H7 (cell line): ENCODE data around the gene PPIL6. TPM values are rescaled to one million over a fixed set of nuclear protein-coding genes. Genes with fewer than 3 reads are reported as not detected.

Source experiments
- DNase-seq: peaks from one replicate; pipeline ENCODE4 v3.0.0; 2012
- H3K27me3 ChIP-seq: 2 replicates; pipeline ENCODE4 v1.6.0; 2011; ENCODE audit warnings: mild to moderate bottlenecking, low read length; ENCODE audit not compliant: control insufficient read depth, insufficient read depth
- H3K36me3 ChIP-seq: replicated peaks from 2 replicates; pipeline ENCODE4 v1.5.1; 2011; ENCODE audit warnings: low read length; ENCODE audit not compliant: control insufficient read depth, insufficient read depth
- H3K4me3 ChIP-seq: 2 replicates; pipeline ENCODE4 v1.5.1; 2011; ENCODE audit warnings: low read depth, mild to moderate bottlenecking, control low read depth, low read length, moderate library complexity; ENCODE audit not compliant: insufficient read depth
- total RNA-seq: library from RNA; depleted of rRNA; stranded (reverse); fragments of >200 nt; shearing (Covaris generic); gene quantifications from 2 replicates; pipeline ENCODE4 v1.2.3, GENCODE V29; 2014

Gene PPIL6
- total RNA-seq, 1 experiment from 2014 or later: 0.35 TPM

- H3K36me3 ChIP-seq: peaks cover 34% of the 10 kb centered on the region
- DNase-seq: peak; percentile 59
- H3K4me3 ChIP-seq: no peak overlapping the region
- no peaks in the 10 kb centered on the region for H3K27me3 ChIP-seq
These were observed 7.6 kb upstream of the PPIL6 start for GRCh38 chr6:109447878-109448555.

DNA sequence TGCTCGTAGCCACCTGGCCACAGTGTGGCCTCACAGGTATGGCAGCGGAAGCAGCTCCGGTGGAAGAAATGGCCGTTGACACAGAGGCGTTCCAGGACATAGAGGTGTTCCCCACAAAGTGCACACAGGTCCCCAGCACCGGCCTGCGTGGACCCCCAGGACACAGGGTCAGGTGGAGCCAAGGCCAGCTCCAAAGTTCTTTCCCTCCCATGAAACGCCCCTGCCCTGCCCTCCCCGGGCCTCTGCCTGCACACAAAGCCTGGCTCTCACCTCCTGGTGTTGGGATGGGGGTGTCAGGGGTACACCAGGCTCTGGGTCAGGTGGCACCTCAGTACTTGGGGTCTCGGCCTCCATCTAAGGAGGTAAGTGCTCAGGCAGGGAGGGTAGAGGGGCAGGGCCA lies 6.7 kb upstream of the PPIL6 start:
- H3K27me3 ChIP-seq: no peaks in the 10 kb centered on the region
- no peak overlapping the region for H3K4me3 ChIP-seq
- peaks cover 39% of the 10 kb centered on the region for H3K36me3 ChIP-seq
- DNase-seq: peak; percentile 36

DNA sequence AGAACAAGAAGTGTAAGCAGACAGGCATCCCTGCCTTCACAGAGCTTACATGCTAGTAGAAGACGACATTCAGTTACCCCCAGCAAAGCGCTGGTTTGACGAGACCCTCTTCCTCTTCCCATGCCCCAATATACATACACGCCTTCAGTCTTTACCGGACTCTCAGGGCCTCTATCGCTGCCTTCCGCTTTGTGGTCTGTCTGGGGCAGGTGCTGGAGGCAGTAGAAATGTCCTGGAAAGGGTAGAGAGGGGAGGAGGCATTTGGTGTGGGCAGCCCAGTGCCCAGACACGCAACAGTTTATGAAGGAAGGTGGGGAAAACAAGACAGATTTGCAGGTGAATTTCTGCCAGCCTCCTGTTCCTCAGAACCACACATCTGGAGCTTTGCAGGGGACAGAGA lies 6.1 kb upstream of the PPIL6 start:
- peaks cover 34% of the 10 kb centered on the region for H3K36me3 ChIP-seq
- DNase-seq: peak; percentile 9
- H3K4me3 ChIP-seq: no peak overlapping the region
- no peaks in the 10 kb centered on the region for H3K27me3 ChIP-seq

DNA sequence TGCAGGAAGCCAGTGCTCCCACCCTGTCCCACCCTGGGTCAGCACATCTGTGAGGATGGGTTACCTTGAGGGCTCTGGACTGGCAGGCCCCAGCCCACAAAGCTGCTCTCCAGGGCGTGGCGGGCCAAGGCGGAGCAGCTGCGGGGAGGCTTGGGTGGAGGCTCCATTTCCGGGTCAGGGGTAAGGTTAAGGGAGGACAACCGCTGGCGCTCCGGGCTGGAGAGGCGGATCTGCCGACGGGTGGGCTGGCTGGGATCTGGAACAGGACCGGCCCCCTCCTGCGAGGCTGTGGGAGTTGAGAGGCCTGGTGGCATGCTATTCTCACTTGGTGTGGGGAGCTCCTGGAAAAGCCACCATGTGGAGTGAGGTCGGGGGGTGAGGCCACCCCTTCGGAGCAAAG lies 5.6 kb upstream of the PPIL6 start:
- no peak overlapping the region for H3K4me3 ChIP-seq
- H3K27me3 ChIP-seq: no peaks in the 10 kb centered on the region
- DNase-seq: peak; percentile 32
- peaks cover 33% of the 10 kb centered on the region for H3K36me3 ChIP-seq

GRCh38 chr6:109445382-109445781 lies 5.0 kb upstream of the PPIL6 start:
- Histone ChIP-seq H3K4me3 (no peak overlapping the region), H3K27me3 (no peaks in the 10 kb centered on the region), H3K36me3 (peaks cover 33% of the 10 kb centered on the region)
- peak; percentile 51 for DNase-seq

- H3K36me3 ChIP-seq: peaks cover 33% of the 10 kb centered on the region
- DNase-seq: no peak
- no peak overlapping the region for H3K4me3 ChIP-seq
- H3K27me3 ChIP-seq: peaks cover 4% of the 10 kb centered on the region; the same call in 1 of the 2 replicates
These were observed 3.1 kb upstream of the PPIL6 start for GRCh38 chr6:109443425-109443950.

DNA sequence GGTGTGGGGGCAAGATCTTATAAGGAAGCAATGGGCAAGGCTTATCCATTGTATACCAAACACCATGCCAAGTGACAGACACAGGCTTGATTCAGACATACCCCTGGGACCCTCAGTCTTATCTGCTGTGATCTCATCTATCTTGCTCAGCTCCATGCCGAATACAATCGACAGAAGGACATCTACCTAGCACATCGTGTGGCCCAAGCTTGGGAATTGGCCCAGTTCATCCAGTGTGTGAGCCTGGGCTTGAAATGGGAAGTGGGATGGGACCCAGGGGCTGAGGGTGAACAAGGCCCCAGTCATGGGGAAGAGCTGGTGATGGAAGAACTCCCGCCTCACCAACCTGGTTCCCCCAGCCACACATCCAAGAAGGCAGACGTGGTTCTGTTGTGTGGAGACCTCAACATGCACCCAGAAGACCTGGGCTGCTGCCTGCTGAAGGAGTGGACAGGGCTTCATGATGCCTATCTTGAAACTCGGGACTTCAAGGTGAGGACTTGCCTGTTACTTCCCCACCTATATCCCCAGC lies 2.0 kb upstream of the PPIL6 start:
- Histone ChIP-seq H3K27me3 (peaks cover 4% of the 10 kb centered on the region; the same call in 1 of the 2 replicates), H3K4me3 (no peak overlapping the region), H3K36me3 (peaks cover 33% of the 10 kb centered on the region)
- no peak for DNase-seq

- DNase-seq: peak; percentile 85
- H3K27me3 ChIP-seq: peaks cover 4% of the 10 kb centered on the region; the same call in 1 of the 2 replicates
- peaks cover 27% of the 10 kb centered on the region for H3K36me3 ChIP-seq
These were observed 815 bp upstream of the PPIL6 start for GRCh38 chr6:109441069-109441816.

GRCh38 chr6:109436041-109436440 lies 4.4 kb downstream of the PPIL6 start:
- H3K36me3 ChIP-seq: no peaks in the 10 kb centered on the region

More at GRCh38 chr6:109441069-109441816, 815 bp upstream of the PPIL6 start:
- H3K4me3 ChIP-seq: peak overlapping the region; percentile 91

GRCh38 chr6:109434456-109434855 lies 6.0 kb downstream of the PPIL6 start:
- no peak for DNase-seq

More at GRCh38 chr6:109436041-109436440, 4.4 kb downstream of the PPIL6 start:
- Histone ChIP-seq H3K27me3 (peaks cover 4% of the 10 kb centered on the region; the same call in 1 of the 2 replicates), H3K4me3 (no peak overlapping the region)
- DNase-seq: no peak

DNA sequence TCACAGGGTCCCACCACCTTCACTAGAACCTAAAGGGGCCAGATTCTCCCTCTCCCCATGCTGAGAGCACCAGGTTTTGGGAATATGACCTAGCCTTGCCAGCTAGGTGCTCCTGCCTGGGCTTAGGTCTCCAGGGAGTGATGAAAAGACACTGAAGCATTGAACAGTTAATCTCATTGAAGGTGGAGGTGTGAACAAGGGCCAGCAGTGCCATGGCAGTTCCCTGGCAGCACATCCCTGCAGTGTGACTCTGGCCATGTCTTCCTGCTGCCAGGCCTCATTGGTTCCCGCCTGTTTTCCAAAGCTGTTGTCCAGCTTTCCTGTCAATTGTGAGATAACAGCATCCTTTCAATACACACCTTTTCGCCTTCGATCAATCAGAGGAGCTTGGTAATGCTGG lies 10.9 kb downstream of the PPIL6 start:
- Histone ChIP-seq H3K27me3 (no peaks in the 10 kb centered on the region), H3K4me3 (no peak overlapping the region), H3K36me3 (no peaks in the 10 kb centered on the region)
- no peak for DNase-seq

More at GRCh38 chr6:109434456-109434855, 6.0 kb downstream of the PPIL6 start:
- Histone ChIP-seq H3K27me3 (peaks cover under 1% of the 10 kb centered on the region; the same call in 1 of the 2 replicates), H3K4me3 (no peak overlapping the region), H3K36me3 (no peaks in the 10 kb centered on the region)

GRCh38 chr6:109428889-109429477 lies 11.4 kb downstream of the PPIL6 start:
- H3K36me3 ChIP-seq: no peaks in the 10 kb centered on the region
- H3K4me3 ChIP-seq: no peak overlapping the region
- H3K27me3 ChIP-seq: no peaks in the 10 kb centered on the region
- DNase-seq: no peak

DNA sequence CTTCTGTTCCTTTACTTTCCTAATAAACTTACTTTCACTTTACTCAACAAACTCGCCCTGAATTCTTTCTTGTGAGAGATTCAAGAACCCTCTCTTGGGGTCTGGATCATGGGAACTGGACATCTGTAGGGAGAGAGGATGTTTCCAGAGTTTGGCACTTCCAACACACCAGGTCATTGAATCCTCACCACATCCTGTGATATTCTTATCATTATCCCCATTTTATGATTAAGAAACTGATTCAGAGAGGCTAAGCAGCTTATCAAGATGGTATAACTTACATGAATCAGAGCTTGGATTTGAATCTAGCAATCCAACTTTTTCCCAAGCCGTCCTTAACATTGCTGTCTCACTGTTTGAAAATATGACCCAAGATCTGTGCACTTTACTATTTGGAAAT lies 15.5 kb downstream of the PPIL6 start:
- Histone ChIP-seq H3K4me3 (no peak overlapping the region), H3K27me3 (no peaks in the 10 kb centered on the region), H3K36me3 (no peaks in the 10 kb centered on the region)
- DNase-seq: no peak

GRCh38 chr6:109421184-109421583 lies 19.2 kb downstream of the PPIL6 start:
- Histone ChIP-seq H3K27me3 (no peaks in the 10 kb centered on the region), H3K36me3 (no peaks in the 10 kb centered on the region), H3K4me3 (no peak overlapping the region)
- no peak for DNase-seq
